GM21528 (cell line): ENCODE results near the gene GRK2.

Experiments used
- ATAC-seq: cut with Tn5 transposase; IDR thresholded peaks from one replicate; pipeline ENCODE4 v1.9.1; 2021; ENCODE audit warnings: mild to moderate bottlenecking, moderate library complexity; ENCODE audit not compliant: unreplicated experiment, low FRiP score

The GRK2 gene

DNA sequence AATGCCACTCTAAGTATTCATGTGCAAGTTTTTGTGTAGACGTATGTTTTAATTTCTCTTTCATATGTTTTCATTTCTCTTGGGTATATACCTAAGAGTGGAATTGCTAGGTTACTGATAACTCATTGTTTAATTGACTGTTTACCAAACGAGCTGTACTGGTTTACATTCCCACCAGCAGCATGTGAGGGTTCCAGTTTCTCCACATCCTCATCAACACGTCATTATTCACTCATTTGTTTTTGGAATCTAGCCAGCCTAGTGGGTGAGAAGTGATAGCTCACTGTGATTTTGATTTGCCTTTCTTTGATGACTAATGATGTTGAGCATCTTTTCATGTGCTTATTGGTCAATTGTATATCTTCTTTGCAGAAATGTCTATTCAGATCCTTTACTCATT lies 26.8 kb downstream of the GRK2 start:
- no peak for ATAC-seq

DNA sequence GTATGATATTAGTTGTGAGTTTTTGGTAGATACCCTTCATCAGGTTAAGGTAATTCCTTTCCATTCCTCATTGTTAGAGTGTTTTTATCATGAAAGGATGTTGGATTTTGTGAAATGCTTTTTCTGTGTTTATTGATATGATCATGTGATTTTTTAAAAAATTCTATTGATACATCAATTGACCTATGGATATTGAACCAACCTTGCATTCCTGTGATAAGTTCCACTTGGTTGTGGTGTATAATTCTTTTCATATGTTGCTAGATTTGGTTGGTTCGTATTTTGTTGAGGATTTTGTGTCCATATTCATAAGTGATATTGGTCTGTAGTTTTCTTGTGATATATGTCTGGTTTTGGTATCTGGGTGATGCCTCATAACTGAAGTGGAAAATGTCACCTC lies 29.6 kb downstream of the GRK2 start:
- ATAC-seq = no peak

DNA sequence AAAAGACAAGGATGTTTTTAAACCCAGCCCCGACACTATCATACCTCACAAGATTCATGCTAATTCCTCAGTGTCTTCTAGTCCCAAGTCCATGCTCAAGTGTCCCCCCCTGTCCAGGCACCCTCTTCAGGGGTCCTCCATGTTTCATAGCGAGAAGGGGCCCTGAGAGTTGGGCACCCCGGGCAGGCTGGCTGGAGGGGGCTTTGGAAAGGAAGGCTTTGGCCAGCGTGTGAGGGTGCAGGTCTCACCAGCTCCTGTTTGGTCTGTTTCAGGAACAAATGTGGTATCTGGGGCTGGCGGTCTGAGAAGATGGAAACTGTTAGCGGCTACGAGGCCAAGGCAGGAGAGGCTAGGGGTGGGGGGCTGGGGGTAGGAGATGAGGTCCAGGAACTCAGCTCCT lies 32.5 kb downstream of the GRK2 start:
- no peak for ATAC-seq

DNA sequence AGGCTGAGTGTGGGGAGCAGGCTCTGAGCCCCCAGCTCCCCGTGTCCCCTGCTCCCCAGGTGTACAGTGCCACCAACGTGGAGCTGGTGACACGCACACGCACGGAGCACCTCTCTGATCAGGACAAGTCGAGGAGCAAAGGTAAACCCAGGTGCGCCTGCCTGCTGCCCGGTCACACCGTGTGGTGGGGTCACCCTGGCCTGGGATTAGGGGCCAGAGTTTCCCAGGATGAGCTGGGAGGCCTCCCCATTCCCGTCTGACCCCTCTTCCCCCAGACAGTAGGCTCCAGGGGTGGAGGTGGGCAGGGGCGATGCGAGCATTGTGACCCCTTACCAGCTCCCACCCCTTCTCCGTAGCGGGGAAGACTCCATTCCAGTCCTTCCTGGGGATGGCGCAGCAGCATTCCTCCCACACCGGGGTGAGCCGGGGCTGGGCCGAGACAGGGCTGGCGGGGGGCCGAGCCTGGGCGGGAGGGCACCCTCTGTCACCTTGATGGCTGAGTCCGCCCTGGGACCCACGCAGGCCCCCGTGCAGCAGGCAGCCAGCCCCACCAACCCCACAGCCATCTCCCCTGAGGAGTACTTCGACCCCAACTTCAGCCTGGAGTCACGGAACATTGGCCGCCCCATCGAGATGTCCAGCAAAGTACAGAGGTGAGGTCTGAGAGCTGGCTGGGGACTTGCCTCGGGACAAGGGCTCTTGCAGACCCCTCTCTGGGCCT lies 33.4 kb downstream of the GRK2 start:
- ATAC-seq = no peak

DNA sequence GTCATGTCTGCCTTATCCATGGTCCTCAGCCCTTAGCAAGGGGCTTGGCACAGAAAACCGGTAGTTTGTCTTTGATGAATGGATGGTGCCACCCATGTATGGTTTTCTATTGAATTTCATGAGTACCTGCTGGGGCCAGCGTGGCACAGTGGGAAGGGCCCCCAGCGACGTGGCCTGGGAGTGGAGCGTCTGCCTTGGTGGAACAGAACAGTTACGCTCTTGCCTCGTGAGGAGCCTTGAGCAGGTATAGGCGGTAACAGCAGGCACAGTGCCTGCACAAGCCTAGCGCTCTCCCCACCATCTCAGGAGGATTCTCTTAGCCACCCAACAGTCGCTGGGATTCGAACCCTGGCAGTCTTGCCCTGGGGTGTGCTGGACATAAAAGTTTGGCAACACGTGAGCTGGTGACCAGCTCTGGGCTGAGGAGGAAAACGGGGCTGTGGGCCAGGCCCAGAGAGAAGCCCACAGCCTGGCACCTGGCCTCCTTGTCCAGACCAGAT lies 34.0 kb downstream of the GRK2 start:
- no peak for ATAC-seq

DNA sequence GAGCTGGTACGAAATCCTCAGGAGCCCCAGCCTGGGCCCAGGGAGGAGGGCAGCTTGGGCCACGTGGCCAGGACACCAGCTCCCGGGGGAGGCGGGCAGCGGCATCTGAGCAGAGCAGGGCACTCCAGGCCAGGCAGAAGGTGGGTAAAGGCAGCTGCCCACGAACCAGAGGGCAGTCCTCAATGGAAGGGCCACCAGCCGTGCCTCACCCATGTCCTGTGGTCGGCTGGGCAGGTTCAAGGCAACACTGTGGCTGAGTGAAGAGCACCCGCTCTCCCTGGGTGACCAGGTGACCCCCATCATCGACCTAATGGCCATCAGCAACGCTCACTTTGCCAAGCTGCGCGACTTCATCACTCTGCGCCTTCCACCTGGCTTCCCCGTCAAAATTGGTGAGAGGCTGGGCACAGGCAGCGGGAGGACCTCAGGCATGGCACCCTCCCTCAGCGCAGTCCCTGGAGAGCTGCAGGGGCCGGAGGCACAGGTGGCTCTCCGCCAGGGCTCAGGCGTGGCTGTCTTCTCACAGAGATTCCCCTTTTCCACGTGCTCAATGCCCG lies 34.6 kb downstream of the GRK2 start:
- ATAC-seq = no peak

DNA sequence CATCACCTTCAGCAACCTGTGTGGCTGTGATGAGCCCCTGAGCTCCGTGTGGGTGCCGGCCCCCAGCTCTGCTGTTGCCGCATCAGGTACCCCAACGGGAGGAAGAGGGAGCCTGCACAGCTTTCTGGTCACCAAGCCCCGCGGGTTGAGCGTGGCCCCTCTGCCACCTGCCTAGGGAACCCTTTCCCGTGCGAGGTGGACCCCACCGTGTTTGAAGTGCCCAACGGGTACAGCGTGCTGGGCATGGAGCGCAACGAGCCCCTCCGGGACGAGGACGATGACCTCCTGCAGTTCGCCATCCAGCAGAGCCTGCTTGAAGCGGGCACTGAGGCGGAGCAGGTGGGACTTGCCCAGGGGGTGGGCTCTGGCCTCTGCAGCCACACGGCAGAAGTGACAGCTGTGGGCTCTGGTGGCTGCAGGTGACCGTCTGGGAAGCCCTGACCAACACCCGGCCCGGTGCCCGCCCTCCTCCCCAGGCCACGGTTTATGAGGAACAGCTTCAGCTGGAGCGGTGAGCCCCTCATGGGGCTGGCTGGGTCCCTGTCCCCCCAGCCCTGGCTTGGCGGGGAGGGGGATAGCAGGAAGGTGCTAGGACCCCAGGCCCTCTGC lies 35.1 kb downstream of the GRK2 start:
- no peak for ATAC-seq

- ATAC-seq = no peak
These were observed 35.8 kb downstream of the GRK2 start for GRCh38 chr11:67301951-67302516.

DNA sequence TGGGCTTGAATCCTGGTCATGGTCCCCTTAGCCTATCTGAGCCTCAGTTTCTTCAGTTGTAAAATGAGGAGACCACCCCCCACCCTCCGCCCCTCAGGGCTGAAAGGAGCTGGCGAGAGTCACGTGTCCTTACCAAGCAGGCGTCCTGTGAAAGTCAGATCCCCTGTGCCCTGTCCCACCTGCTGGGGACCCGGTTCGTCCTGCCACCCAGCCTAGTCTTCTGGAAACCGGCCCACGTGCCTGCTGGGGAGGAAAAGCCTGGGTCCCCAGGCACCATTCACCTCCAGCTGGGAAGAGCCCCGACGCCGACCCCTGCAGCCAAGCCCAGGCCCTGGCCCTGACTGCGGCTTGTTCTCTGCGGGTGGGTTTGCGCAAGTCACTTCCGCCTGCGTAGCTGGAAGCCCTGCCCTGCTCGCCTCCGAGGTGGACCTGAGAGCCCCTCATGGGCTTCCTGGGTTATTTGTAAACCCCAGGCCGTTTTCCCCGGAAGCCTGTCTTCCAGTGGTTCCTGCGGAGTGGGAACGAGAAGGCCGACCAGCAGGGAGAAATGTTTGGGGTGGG lies 36.4 kb downstream of the GRK2 start:
- no peak for ATAC-seq

DNA sequence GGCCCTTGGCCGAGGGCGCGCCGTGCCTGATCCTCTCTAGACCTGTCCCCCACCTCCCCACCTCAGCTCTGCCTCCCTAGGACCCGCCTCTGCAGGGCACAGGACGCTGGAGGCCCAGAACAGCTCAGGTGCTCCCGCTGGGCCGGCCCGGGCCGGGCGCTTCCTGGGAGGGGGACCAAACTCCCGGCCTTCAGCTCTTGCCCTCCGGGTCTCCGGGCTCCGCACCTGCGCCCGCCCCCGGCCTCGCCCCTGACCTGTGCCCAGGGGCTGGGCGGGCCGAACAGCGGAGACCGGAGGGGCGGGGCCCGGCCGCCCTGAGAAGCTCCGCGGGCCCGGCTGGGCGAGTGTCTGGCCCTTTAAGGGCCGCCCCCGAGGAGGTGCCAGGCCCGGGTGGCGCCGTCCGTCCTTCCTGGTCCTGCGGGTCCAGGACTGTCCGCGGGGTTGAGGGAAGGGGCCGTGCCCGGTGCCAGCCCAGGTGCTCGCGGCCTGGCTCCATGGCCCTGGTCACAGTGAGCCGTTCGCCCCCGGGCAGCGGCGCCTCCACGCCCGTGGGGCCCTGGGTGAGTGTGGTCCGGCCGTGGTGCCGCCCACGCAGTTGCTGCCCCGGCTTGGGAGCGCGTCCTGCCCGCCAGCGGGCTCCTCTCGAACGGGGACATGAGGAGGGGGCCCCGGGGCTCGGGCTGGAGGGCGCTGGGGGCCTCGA lies 37.0 kb downstream of the GRK2 start, which contains the start of gene SSH3:
Gene SSH3 (plus strand): TSS at position 399 of the 703 bp plus-strand sequence. CDS start 96 bp downstream, at position 495.
- no peak for ATAC-seq

GRCh38 chr11:67303835-67304411 lies 37.6 kb downstream of the GRK2 start:
- ATAC-seq = no peak

DNA sequence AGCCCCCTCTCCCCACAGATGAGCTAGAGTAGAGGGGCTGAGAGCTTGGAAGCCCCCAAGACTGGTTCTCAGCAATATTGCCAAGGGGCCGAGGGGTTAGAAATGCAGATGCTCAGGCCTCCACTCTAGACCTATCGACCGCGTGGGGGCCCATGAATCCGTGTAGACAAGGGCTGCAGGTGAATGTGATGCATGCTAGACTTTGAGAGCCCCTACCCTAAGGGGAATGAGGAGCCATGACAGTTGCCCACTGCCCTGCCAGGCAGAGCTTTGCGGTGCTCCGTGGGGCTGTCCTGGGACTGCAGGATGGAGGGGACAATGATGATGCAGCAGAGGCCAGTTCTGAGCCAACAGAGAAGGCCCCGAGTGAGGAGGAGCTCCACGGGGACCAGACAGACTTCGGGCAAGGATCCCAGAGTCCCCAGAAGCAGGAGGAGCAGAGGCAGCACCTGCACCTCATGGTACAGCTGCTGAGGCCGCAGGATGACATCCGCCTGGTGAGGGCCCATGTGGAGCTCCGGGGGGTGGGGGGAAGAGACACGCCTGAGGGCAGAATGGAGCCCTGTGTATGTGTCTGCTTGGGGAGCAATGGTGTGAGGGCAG lies 38.3 kb downstream of the GRK2 start:
- ATAC-seq = no peak

- no peak for ATAC-seq
These were observed 40.7 kb downstream of the GRK2 start for GRCh38 chr11:67306769-67307544.

DNA sequence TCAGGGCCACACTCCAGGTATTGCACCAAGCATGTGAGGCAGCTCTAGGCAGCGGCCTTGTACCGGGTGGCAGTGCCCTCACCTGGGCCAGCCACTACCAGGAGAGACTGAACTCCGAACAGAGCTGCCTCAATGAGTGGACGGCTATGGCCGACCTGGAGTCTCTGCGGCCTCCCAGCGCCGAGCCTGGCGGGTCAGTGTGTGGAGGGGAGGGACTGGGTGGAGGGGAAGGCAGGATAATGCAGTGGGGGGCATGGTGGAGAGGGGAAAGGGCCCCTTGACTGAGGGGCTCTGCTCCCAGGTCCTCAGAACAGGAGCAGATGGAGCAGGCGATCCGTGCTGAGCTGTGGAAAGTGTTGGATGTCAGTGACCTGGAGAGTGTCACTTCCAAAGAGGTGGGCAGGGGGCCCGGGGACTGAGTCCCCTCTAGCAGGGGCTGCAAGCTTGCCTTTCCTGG lies 41.3 kb downstream of the GRK2 start:
- ATAC-seq = no peak

DNA sequence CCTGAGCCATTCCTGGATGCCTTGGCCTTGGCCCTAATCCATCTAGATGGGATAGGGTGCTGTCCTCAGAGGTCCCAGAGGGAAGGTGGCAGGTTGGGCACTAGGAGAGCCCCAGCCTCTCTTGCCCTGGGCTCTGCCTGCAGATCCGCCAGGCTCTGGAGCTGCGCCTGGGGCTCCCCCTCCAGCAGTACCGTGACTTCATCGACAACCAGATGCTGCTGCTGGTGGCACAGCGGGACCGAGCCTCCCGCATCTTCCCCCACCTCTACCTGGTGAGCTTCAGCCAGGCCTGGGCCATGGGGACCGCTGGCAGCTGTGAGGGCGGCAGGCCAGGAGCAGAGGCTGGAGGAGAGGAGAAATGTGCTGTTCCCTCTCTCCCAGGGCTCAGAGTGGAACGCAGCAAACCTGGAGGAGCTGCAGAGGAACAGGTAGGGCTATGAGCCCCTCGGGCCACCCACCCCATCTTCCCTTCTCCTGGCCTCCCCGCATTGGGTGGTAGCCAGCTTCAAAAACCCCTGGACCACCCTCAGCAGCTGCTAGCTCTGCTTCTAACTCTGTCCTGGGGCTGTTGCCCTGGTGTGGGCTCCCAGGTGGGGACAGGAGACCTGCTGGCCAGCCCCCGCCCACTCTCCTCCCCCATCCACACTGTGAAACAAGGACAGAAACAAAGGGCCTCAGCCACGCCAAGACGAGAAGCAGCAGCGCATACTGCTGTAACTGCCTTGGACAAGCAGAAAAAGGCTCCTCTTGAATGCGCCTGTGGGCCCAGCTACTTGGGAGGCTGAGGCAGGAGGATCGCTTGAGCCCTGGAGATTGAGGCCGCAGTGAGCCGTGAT lies 42.0 kb downstream of the GRK2 start:
- ATAC-seq = no peak

GRCh38 chr11:67309166-67309565 lies 42.9 kb downstream of the GRK2 start:
- ATAC-seq = no peak

- ATAC-seq = no peak
These were observed 43.4 kb downstream of the GRK2 start for GRCh38 chr11:67309661-67310061.
